Left lung (tissue), 10 donors: ENCODE measurements around the gene VGF. TPM values are rescaled to one million over a fixed set of nuclear protein-coding genes. Genes with fewer than 3 reads are reported as not detected.
"Not testable (repeated sequence)": the region's sequence is repeated elsewhere in the genome, so short reads cannot be mapped to it uniquely, and the experiment has no call there.

Experiments
- ATAC-seq: fragments of 200-7000 bp; cut with Tn5 transposase; one replicate; pipeline ENCODE4 v1.9.1; 2020; ENCODE audit warnings: moderate library complexity
- DNase-seq, 4 donors: peaks; one replicate each; pipeline ENCODE4 v3.0.0-alpha.2; 2013 to 2020
- H3K27ac ChIP-seq, 2 donors: fragments of 200-600 bp; sonication (generic) in 1 of 2; one replicate each; pipeline versions ENCODE4 v1.5.0 to v1.8.0; 2020 to 2021
- H3K27me3 ChIP-seq, 2 donors: fragments of 200-600 bp; sonication (generic) in 1 of 2; one replicate each; pipeline versions ENCODE4 v1.5.0 to v1.8.0; 2020 to 2021
- H3K36me3 ChIP-seq, 2 donors: fragments of 200-600 bp; sonication (generic) in 1 of 2; one replicate each; pipeline versions ENCODE4 v1.5.0 to v1.8.0; 2020 to 2021
- H3K4me1 ChIP-seq, 2 donors: fragments of 200-600 bp; one replicate each; pipeline ENCODE4 v1.8.0; 2021
- H3K4me3 ChIP-seq, 2 donors: fragments of 200-600 bp; sonication (generic) in 1 of 2; one replicate each; pipeline versions ENCODE4 v1.5.0 to v1.8.0; 2020 to 2021; ENCODE audit warnings: mild to moderate bottlenecking in 1 of 2
- H3K9me3 ChIP-seq, 2 donors: fragments of 200-600 bp; sonication (generic) in 1 of 2; one replicate each; pipeline versions ENCODE4 v1.5.0 to v1.8.0; 2020 to 2021
- intact Hi-C, 2 donors: fragments of 100-400 bp; cut with DNase I; formaldehyde crosslinking; loops; one replicate each; pipeline versions ENCODE4 v1.11.2 to v1.14.2; 2022
- microRNA-seq, 2 donors: library from miRNA; unstranded; fragments of <30 nt; microRNA quantifications; one replicate each; pipeline ENCODE4, GENCODE V29; 2019
- polyA plus RNA-seq, 6 donors: library from polyadenylated mRNA; unstranded; fragments of 120-200 nt; gene quantifications; one replicate each; pipeline ENCODE4 v1.2.1, GENCODE V29; 2013; ENCODE audit not compliant: insufficient read length in 6 of 6
- total RNA-seq, 2 donors: library from RNA; stranded (reverse); fragmentation: NEBNext Ultra II Directional; extraction: Animal tissue kit (Norgen Biotek cat#: 25700); gene quantifications; one replicate each; pipeline ENCODE4 v1.2.1, GENCODE V29; 2021
- TF ChIP-seq, protein P1 (sequence below), 2 donors: fragments of 200-600 bp; sonication (generic) in 1 of 2; IDR thresholded peaks; one replicate each; pipeline versions ENCODE4 v1.5.0 to v1.8.0; 2021; ENCODE audit warnings: antibody characterized with exemption in 2 of 2
- donor health status: DM: no; HTN: yes; CAD: no.
- donor health status: DM: no; HTN: no; CAD: no.

Gene VGF
- total and polyA plus RNA-seq, 8 donors, result 0.82 to 1.4 (median 0.95) TPM; not detected in 2

DNA sequence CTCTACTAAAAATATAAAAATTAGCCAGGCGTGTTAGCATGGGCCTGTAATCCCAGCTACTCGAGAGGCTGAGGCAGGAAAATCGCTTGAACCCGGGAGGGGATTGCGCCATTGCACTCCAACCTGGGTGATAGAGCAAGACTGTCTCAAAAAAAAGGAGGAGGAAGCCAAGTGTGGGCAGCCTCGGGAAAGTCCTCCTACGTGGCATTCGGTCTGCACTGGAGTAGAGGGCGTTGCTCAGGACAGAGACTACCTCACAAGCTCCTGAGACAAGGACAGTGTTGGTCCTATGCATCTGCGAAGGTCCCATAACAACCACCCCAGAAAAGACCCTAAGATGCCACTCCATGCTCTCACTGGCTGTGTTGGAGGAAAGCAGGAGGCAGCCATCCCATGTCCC lies 48.5 kb downstream of the VGF start:
- no peak for DNase-seq
- Histone ChIP-seq H3K27me3 (no peaks in the 10 kb centered on the region), H3K27ac (peak overlapping the region; percentile 28 to 44), H3K4me3 (no peak overlapping the region), H3K4me1 (peaks cover 0 to 21% of the 10 kb centered on the region in 2 donors), H3K9me3 (no peaks in the 10 kb centered on the region), H3K36me3 (no peaks in the 10 kb centered on the region)
- TF ChIP-seq, protein P1, sequence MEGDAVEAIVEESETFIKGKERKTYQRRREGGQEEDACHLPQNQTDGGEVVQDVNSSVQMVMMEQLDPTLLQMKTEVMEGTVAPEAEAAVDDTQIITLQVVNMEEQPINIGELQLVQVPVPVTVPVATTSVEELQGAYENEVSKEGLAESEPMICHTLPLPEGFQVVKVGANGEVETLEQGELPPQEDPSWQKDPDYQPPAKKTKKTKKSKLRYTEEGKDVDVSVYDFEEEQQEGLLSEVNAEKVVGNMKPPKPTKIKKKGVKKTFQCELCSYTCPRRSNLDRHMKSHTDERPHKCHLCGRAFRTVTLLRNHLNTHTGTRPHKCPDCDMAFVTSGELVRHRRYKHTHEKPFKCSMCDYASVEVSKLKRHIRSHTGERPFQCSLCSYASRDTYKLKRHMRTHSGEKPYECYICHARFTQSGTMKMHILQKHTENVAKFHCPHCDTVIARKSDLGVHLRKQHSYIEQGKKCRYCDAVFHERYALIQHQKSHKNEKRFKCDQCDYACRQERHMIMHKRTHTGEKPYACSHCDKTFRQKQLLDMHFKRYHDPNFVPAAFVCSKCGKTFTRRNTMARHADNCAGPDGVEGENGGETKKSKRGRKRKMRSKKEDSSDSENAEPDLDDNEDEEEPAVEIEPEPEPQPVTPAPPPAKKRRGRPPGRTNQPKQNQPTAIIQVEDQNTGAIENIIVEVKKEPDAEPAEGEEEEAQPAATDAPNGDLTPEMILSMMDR (IDR thresholded peaks at IDR 0.05), result no peak
- intact Hi-C loops, result no loop called here
- no peak for ATAC-seq

DNA sequence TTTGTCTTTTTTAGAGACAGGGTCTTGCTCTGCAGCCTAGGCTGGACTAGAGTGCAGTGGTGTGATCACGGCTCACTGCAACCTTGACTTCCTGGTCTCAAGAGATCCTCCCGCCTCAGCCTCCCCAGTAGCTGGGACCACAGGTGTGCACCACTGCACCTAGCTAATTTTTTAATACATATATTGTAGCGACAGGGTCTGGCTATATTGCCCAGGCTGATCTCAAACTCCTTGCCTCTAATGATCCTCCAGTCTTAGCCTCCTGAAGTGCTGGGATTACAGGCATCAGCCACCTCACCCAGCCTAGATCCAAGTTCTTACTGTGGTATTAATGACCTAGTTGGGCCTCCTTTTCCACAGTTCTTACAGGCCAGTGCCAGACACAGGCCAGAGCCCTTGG lies 50.2 kb downstream of the VGF start:
- TF ChIP-seq, protein P1 (IDR thresholded peaks at IDR 0.05), result no peak
- peak in 1 of 4 donors; percentile 1 for DNase-seq
- intact Hi-C loops, result no loop called here
- no peak overlapping the region for H3K27ac ChIP-seq
- no peak for ATAC-seq
- peaks cover 0 to 23% of the 10 kb centered on the region in 2 donors for H3K4me1 ChIP-seq
- H3K36me3 ChIP-seq, result no peaks in the 10 kb centered on the region
- H3K27me3 ChIP-seq, result no peaks in the 10 kb centered on the region
- no peak overlapping the region for H3K4me3 ChIP-seq
- H3K9me3 ChIP-seq, result no peaks in the 10 kb centered on the region

DNA sequence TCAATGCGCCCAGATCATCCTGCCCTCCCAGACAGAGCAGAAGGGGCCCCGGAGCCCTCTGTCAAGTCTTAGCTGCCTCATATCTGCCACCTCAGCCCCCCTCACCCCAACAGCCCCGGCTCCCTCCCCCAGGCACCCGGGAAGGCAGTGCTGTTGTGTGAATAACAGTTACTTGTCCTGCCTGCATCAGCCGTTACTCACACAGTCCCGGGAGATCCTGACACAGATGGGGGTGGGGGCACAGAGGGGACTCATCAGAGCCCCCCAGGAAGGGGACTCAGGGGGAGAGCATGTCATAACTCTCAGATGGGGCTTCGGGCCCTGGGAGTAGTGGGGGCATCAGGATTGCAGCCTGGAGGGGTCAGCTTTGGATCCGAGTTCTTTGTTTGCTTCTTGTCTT lies 50.9 kb downstream of the VGF start:
- DNase-seq (no peak), ATAC-seq (no peak)
- Histone ChIP-seq H3K9me3 (no peaks in the 10 kb centered on the region), H3K36me3 (no peaks in the 10 kb centered on the region), H3K27ac (peak overlapping the region in 1 of 2 donors; percentile 37), H3K4me1 (peaks cover 0 to 23% of the 10 kb centered on the region in 2 donors), H3K27me3 (no peaks in the 10 kb centered on the region), H3K4me3 (no peak overlapping the region)
- TF ChIP-seq, protein P1 (IDR thresholded peaks at IDR 0.05), result no peak
- intact Hi-C loops, result no loop called here

DNA sequence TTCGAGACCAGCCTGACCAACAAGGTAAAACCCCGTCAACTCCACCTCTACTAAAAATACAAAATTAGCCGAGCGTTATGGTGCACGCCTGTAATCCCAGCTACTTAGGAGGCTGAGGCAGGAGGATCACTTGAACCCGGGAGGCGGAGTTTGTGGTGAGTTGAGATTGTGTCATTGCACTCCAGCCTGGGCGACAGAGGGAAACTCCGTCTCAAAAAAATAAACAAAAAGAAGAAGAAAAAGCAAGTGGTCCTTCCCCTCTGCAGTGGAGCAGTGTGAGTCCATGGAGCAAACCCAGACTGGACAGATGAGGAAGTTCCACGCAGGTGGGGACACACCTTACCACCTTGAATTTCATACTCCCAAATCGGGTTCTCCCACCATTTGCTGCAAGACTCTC lies 51.5 kb downstream of the VGF start:
- H3K9me3 ChIP-seq, result no peaks in the 10 kb centered on the region
- H3K4me1 ChIP-seq, result peaks cover 0 to 25% of the 10 kb centered on the region in 2 donors
- TF ChIP-seq, protein P1 (IDR thresholded peaks at IDR 0.05), result no peak
- H3K27ac ChIP-seq, result no peak overlapping the region
- DNase-seq, result no peak
- H3K36me3 ChIP-seq, result no peaks in the 10 kb centered on the region
- no peak for ATAC-seq
- no peak overlapping the region for H3K4me3 ChIP-seq
- H3K27me3 ChIP-seq, result no peaks in the 10 kb centered on the region
- intact Hi-C loops, result no loop called here

DNA sequence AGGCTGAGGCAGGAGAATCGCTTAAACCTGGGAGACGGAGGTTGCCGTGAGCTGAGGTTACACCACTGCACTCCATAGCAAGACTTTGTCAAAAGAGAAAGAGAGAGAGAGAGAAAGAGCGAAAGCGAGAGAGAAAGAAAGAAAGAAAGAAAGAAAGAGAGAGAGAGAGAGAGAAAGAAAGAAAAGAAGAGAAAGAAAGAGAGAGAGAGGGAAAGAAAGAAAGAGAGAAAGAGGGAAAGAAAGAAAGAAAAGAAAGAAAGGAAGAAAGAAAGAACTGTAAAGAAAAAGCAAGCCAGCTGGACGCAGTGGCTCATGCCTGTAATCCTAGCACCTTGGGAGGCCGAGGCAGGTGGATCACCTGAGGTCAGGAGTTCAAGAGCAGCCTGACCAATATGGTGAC lies 52.2 kb downstream of the VGF start:
- H3K27ac ChIP-seq, H3K9me3 ChIP-seq, intact Hi-C loops, ATAC-seq, H3K4me3 ChIP-seq, H3K27me3 ChIP-seq, DNase-seq, H3K36me3 ChIP-seq: not testable (repeated sequence)
- peaks cover 0 to 28% of the 10 kb centered on the region in 2 donors for H3K4me1 ChIP-seq

Small RNA genes within 50 kb of the gene (microRNA-seq; reads per million reads assigned to microRNA genes)
- gene MIR4653, result 0 to 0.34 reads per million in 2 donors

Other genes starting within 250 kb of the VGF start
- gene MUC3A, start 216.0 kb downstream of the VGF start, total RNA-seq, result 1 to 10 TPM; 2.9 to 3.6 TPM
- under 1 TPM; 0.37 to 0.67 (median 0.58) TPM for gene MUC3A, start 216.0 kb downstream of the VGF start, polyA plus RNA-seq
- 1 to 10 TPM in 1 of 2 donors, under 1 TPM in 1; 0.44 to 1.7 TPM for gene MUC12, start 196.0 kb downstream of the VGF start, total RNA-seq
- 1 to 10 TPM in 3 of 6 donors, under 1 TPM in 3; 0.45 to 2.0 (median 1.2) TPM for gene MUC12, start 196.0 kb downstream of the VGF start, polyA plus RNA-seq
- under 1 TPM in 1 of 2 donors, not detected in 1; 0.05 TPM for gene MUC17, start 145.5 kb downstream of the VGF start, total RNA-seq
- under 1 TPM in 1 of 6 donors, not detected in 5; 0.46 TPM for gene MUC17, start 145.5 kb downstream of the VGF start, polyA plus RNA-seq
- gene TRIM56, start 80.1 kb downstream of the VGF start, total RNA-seq, result 10 to 100 TPM; 42.8 to 55.6 TPM
- 10 to 100 TPM; 23.4 to 29.2 (median 25.8) TPM for gene TRIM56, start 80.1 kb downstream of the VGF start, polyA plus RNA-seq
- 10 to 100 TPM; 59.4 to 80.5 TPM for gene SERPINE1, start 38.5 kb downstream of the VGF start, total RNA-seq
- gene SERPINE1, start 38.5 kb downstream of the VGF start, polyA plus RNA-seq, result 1 to 10 TPM; 2.5 to 6.5 (median 3.9) TPM
- 10 to 100 TPM; 39.4 to 48.7 TPM for gene AP1S1, start 11.1 kb downstream of the VGF start, total RNA-seq
- 10 to 100 TPM; 83.9 to 92.6 (median 85.8) TPM for gene AP1S1, start 11.1 kb downstream of the VGF start, polyA plus RNA-seq
- not detected for gene NAT16, start 14.7 kb upstream of the VGF start, total RNA-seq
- gene NAT16, start 14.7 kb upstream of the VGF start, polyA plus RNA-seq, result under 1 TPM; 0.04 to 0.27 (median 0.09) TPM
- not detected for gene MOGAT3, start 35.5 kb upstream of the VGF start, total RNA-seq
- under 1 TPM in 5 of 6 donors, not detected in 1; 0.07 to 0.11 (median 0.08) TPM for gene MOGAT3, start 35.5 kb upstream of the VGF start, polyA plus RNA-seq
- gene PLOD3, start 52.0 kb upstream of the VGF start, total RNA-seq, result 100 to 1,000 TPM in 1 of 2 donors, 10 to 100 TPM in 1; 97.1 to 120 TPM
- 10 to 100 TPM; 60.9 to 69.2 (median 64.5) TPM for gene PLOD3, start 52.0 kb upstream of the VGF start, polyA plus RNA-seq
- 10 to 100 TPM; 66.1 to 70.5 TPM for gene ZNHIT1, start 52.6 kb upstream of the VGF start, total RNA-seq
- gene ZNHIT1, start 52.6 kb upstream of the VGF start, polyA plus RNA-seq, result 10 to 100 TPM; 44.9 to 60.6 (median 52.3) TPM
- 1 to 10 TPM; 7.6 to 8.4 TPM for gene CLDN15, start 72.2 kb upstream of the VGF start, total RNA-seq
- gene CLDN15, start 72.2 kb upstream of the VGF start, polyA plus RNA-seq, result 10 to 100 TPM; 11.9 to 19.0 (median 16.8) TPM
- gene FIS1, start 79.5 kb upstream of the VGF start, total RNA-seq, result 100 to 1,000 TPM; 144 to 148 TPM
- gene FIS1, start 79.5 kb upstream of the VGF start, polyA plus RNA-seq, result 100 to 1,000 TPM; 116 to 139 (median 129) TPM
- gene IFT22, start 156.2 kb upstream of the VGF start, total RNA-seq, result 10 to 100 TPM; 18.8 to 27.4 TPM
- gene IFT22, start 156.2 kb upstream of the VGF start, polyA plus RNA-seq, result 10 to 100 TPM; 42.8 to 51.0 (median 47.2) TPM
- gene COL26A1, start 197.3 kb upstream of the VGF start, total RNA-seq, result under 1 TPM in 1 of 2 donors, not detected in 1; 0.76 TPM
- 1 to 10 TPM; 5.5 to 7.7 (median 7.2) TPM for gene COL26A1, start 197.3 kb upstream of the VGF start, polyA plus RNA-seq